KOPT-K1 (cell line): Measurements from ENCODE around the gene SP140L.
A peak's percentile ranks its signal among the peaks of the same experiment; 100 is the strongest.
"Not testable (repeated sequence)": the region's sequence is repeated elsewhere in the genome, so short reads cannot be mapped to it uniquely, and the experiment has no call there.

Experiments used
- H3K27ac ChIP-seq: fragments of 200-600 bp; sonication (generic); 2 replicates; pipeline ENCODE4 v1.5.1; 2016; ENCODE audit warnings: antibody characterized with exemption, mild to moderate bottlenecking, low read depth, low read length; ENCODE audit not compliant: poor library complexity, severe bottlenecking
- H3K36me3 ChIP-seq: fragments of 200-600 bp; sonication (generic); 2 replicates; pipeline ENCODE4 v1.5.1; 2017; ENCODE audit warnings: antibody characterized with exemption, mild to moderate bottlenecking, low read length, moderate library complexity; ENCODE audit not compliant: insufficient read depth
- H3K9me3 ChIP-seq: fragments of 200-600 bp; sonication (generic); 2 replicates; pipeline ENCODE4 v1.5.1; 2017; ENCODE audit warnings: antibody characterized with exemption, low read length, mild to moderate bottlenecking; ENCODE audit not compliant: insufficient read depth, poor library complexity, severe bottlenecking

SP140L gene

GRCh38 chr2:230326453-230327417 lies at the start of gene SP140L:
Gene SP140L (plus strand): TSS chr2:230327193. CDS start chr2:230327270, 77 bp downstream.
- peaks cover 18% of the 10 kb centered on the region for H3K36me3 ChIP-seq
- peak within 1 kb of the TSS; percentile 96 for H3K27ac ChIP-seq
- H3K9me3 ChIP-seq = no peaks in the 10 kb centered on the region

- Histone ChIP-seq H3K36me3 (no peaks in the 10 kb centered on the region), H3K9me3 (peaks cover 4% of the 10 kb centered on the region), H3K27ac (no peak overlapping the region)
These were observed 44.1 kb upstream of the SP140L start for GRCh38 chr2:230282936-230283335.

GRCh38 chr2:230286048-230286447 lies 40.9 kb upstream of the SP140L start:
- H3K36me3 ChIP-seq = 0 out of 2 replicates have a peak, but pooled peaks cover 7% of the 10 kb centered on the region
- no peak overlapping the region for H3K27ac ChIP-seq
- no peaks in the 10 kb centered on the region for H3K9me3 ChIP-seq

GRCh38 chr2:230289311-230289710 lies 37.7 kb upstream of the SP140L start:
- H3K36me3 ChIP-seq, H3K9me3 ChIP-seq, H3K27ac ChIP-seq: not testable (repeated sequence)

DNA sequence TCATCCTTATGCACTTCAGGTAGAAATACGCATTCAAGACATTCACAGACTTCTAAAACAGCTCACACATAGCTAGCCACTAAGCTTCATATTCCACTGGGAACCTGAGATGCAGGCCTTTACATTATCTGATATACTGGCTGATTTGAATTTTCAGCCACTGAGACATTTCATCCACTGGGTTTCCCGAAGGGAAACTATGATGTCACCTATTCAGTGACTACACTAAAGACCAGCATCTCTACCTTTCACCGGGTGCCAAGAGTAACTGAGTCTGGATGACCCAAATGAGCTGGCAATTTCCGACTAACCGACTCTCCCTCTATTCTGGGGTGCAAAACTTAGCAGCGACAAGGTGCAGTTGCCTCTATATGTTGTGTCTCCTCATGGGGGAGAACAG lies 31.8 kb upstream of the SP140L start:
- Histone ChIP-seq H3K36me3 (peaks cover 13% of the 10 kb centered on the region), H3K9me3 (no peaks in the 10 kb centered on the region), H3K27ac (no peak overlapping the region)

DNA sequence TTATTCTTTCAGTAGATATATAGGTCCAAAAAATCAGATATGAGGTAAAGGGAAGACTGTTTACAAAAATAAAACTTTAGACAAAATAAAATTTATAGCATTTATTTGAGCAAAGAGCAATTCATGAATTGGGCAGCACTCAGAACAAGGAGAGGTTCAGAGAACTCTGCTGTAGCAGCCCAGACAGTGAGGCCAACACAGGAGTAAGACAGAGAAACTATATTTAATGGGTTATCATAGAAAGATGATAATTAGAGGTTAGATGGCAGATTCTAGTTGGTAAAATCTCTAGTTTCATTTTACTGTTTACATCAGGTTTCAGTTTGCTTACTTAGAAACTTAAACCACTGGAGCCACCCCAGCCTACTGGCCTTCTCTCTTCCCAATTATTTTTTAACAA lies 30.1 kb upstream of the SP140L start:
- Histone ChIP-seq H3K36me3 (peaks cover 16% of the 10 kb centered on the region), H3K27ac (no peak overlapping the region), H3K9me3 (no peaks in the 10 kb centered on the region)

- Histone ChIP-seq H3K9me3 (peaks cover 4% of the 10 kb centered on the region), H3K27ac (no peak overlapping the region), H3K36me3 (peaks cover 16% of the 10 kb centered on the region)
These were observed 27.4 kb upstream of the SP140L start for GRCh38 chr2:230299618-230300017.

GRCh38 chr2:230305416-230306275 lies 21.3 kb upstream of the SP140L start:
- Histone ChIP-seq H3K27ac (no peak overlapping the region), H3K9me3 (peaks cover 29% of the 10 kb centered on the region), H3K36me3 (no peaks in the 10 kb centered on the region; the same call in 1 of the 2 replicates)

GRCh38 chr2:230306474-230306873 lies 20.5 kb upstream of the SP140L start:
- Histone ChIP-seq H3K27ac (no peak overlapping the region), H3K36me3 (no peaks in the 10 kb centered on the region; the same call in 1 of the 2 replicates), H3K9me3 (peaks cover 29% of the 10 kb centered on the region)

DNA sequence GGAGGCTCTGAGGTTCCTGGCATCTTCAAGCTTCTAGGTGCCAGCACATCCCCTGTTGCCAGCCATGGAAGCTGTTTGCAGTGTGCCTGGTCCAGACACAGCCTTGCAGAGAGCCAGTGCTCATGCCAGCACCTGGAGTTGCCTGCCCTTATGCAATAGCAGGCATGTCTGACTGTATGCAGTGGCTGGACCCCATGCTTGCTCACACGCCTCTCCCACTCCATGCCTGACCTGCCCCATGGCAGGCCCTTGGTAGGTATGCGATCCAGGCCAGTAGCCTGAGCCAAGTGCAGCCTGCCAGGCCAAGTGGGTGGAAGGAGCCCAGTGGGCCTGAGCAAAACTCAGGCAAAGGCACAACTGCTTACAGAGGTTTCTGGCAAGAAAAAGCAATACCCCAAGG lies 19.5 kb upstream of the SP140L start:
- Histone ChIP-seq H3K36me3 (no peaks in the 10 kb centered on the region; the same call in 1 of the 2 replicates), H3K9me3 (peaks cover 29% of the 10 kb centered on the region), H3K27ac (no peak overlapping the region)

GRCh38 chr2:230308402-230309000 lies 18.5 kb upstream of the SP140L start:
- peaks cover 29% of the 10 kb centered on the region for H3K9me3 ChIP-seq
- no peak overlapping the region for H3K27ac ChIP-seq
- no peaks in the 10 kb centered on the region; the same call in 1 of the 2 replicates for H3K36me3 ChIP-seq

- not testable (repeated sequence) for H3K27ac ChIP-seq, H3K36me3 ChIP-seq
- H3K9me3 ChIP-seq = peaks cover 13% of the 10 kb centered on the region
These were observed 16.2 kb upstream of the SP140L start for GRCh38 chr2:230310792-230311191.

- H3K27ac ChIP-seq, H3K36me3 ChIP-seq, H3K9me3 ChIP-seq: not testable (repeated sequence)
These were observed 15.4 kb upstream of the SP140L start for GRCh38 chr2:230311634-230312033.

DNA sequence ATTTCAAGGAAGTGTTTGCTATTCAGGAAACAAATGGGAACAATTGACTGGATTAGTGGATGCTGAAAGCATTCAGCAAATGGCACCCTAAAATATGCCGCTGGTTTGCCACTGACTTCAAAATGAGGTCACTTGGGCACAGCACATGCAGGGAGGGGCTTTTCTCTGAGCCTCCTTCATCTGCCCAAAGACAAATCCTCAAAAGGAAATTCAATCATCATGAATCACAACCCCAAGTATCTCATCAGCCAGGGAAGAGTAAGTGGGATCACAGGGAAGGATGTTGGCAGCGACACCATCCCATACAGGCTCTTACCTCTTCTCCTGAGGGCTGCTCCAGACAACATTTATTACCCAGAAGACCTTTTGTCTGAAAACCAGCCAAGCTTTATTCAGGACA lies 14.4 kb upstream of the SP140L start:
- Histone ChIP-seq H3K36me3 (no peaks in the 10 kb centered on the region), H3K27ac (no peak overlapping the region), H3K9me3 (no peaks in the 10 kb centered on the region)

DNA sequence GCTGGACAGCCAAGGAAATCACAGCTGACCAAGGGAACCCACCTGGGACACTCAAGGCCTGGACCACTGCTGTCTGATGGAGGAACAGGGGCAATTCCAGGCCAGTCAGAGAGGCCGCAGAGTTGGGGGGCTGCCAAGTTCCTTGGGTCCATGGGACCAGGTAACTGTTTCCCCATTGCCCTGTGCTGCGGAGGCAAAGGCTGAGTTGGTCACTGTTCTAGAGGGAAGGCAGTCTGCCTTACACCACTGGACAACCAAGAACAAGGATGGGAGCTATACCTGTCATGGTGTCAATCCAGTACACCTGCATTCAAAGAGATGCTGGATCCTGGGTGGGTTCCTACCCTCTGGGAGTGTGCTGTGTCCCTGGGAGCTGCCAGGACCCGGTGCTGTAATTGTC lies 9.6 kb upstream of the SP140L start:
- H3K36me3 ChIP-seq = no peaks in the 10 kb centered on the region
- H3K27ac ChIP-seq = peak overlapping the region; percentile 96
- no peaks in the 10 kb centered on the region for H3K9me3 ChIP-seq
